ENCODE results near the gene TXNL4B.
"Not testable (repeated sequence)": the region's sequence is repeated elsewhere in the genome, so short reads cannot be mapped to it uniquely, and the experiment has no call there.

The TXNL4B gene

DNA sequence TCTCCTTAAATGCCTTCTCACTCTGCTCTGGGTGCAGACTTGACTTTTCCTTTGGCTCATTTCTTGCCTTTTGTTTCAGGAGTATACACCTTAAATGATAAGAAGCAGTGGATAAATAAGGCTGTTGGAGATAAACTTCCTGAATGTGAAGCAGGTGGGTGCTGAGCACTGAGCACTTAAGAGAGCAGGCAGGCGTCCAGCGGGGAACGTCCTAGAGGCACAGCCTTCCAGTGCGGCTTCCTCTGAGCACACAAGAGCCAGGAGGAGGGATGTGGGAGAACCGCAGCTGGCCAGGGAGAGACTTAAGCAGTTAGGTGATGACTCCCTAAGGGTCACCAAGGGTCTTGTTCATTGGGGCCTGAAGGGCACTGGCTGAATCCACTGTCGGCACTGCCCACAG is 36.1 kb downstream of the TXNL4B start:
- not testable (repeated sequence) for H3K9me3 ChIP-seq (ENCODE audit: control insufficient read depth, low read length); H3K36me3 ChIP-seq (ENCODE audit: control insufficient read depth, insufficient read depth, low read length); H3K27me3 ChIP-seq (replicated peaks; ENCODE audit: control insufficient read depth, insufficient read depth, low read length, poor library complexity, severe bottlenecking); H3K27ac ChIP-seq (ENCODE audit: insufficient read depth, low read length, poor library complexity, severe bottlenecking); H3K4me1 ChIP-seq (ENCODE audit: control insufficient read depth, insufficient read depth, low read length, poor library complexity, severe bottlenecking); H3K4me3 ChIP-seq (ENCODE audit: insufficient read depth, low read depth, low read length, poor library complexity, severe bottlenecking); DNase-seq

DNA sequence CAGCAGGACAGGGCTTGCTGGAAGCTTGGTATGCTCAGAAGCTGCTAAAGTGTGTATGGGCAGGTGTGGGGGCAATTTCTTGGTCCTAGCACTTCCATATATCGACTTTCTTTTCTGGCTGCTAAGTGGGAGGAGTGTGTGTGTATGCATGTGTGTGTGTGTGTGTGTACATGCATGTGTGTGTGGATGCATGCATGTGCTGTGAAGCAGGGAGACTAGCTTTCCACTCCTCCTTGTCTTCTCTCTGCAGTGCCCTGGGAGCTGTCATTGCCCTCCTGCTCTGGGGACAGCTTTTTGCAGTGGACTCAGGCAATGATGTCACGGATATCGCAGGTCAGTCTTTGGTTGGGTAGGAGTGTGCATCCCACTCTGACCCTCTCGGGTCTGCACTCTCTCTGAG is 37.5 kb downstream of the TXNL4B start:
- no peak overlapping the region for H3K4me3 ChIP-seq (ENCODE audit: insufficient read depth, low read depth, low read length, poor library complexity, severe bottlenecking)
- no peaks in the 10 kb centered on the region for H3K27me3 ChIP-seq (replicated peaks; ENCODE audit: control insufficient read depth, insufficient read depth, low read length, poor library complexity, severe bottlenecking)
- no peaks in the 10 kb centered on the region for H3K4me1 ChIP-seq (ENCODE audit: control insufficient read depth, insufficient read depth, low read length, poor library complexity, severe bottlenecking)
- H3K36me3 ChIP-seq (ENCODE audit: control insufficient read depth, insufficient read depth, low read length), result no peaks in the 10 kb centered on the region
- no peaks in the 10 kb centered on the region for H3K9me3 ChIP-seq (ENCODE audit: control insufficient read depth, low read length)
- no peak overlapping the region for H3K27ac ChIP-seq (ENCODE audit: insufficient read depth, low read length, poor library complexity, severe bottlenecking)
- no peak for DNase-seq

DNA sequence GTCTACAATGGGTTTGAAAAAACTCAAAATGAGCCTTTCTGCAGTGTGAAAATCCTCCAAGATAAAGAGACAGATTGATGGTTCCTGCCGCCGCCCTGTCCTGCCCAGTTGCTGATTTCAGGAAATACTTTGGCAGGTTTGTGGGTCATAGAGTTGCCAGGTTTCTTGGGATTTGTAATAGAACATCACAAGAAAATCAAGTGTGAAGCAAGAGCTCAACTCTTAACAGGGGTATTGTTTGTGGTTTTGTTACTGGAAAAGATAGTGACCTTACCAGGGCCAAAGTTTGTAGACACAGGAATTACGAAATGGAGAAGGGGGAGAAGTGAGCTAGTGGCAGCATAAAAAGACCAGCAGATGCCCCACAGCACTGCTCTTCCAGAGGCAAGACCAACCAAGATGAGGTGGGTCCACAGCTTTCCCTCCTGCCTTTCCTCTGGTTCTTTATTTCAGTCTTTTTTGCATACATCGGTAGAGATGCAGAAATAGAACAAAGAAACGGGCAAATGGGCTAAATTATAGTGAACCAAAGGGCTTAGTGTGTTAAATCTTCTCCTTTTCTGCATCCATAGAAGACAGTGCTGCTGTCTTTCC is 39.1 kb downstream of the TXNL4B start, which contains the start of gene HP:
Gene HP (plus strand): TSS at position 252 of the 594 bp plus-strand sequence. CDS start 148 bp downstream, at position 400.
- H3K36me3 ChIP-seq (ENCODE audit: control insufficient read depth, insufficient read depth, low read length); H3K27me3 ChIP-seq (replicated peaks; ENCODE audit: control insufficient read depth, insufficient read depth, low read length, poor library complexity, severe bottlenecking); DNase-seq; H3K9me3 ChIP-seq (ENCODE audit: control insufficient read depth, low read length); H3K4me3 ChIP-seq (ENCODE audit: insufficient read depth, low read depth, low read length, poor library complexity, severe bottlenecking); H3K27ac ChIP-seq (ENCODE audit: insufficient read depth, low read length, poor library complexity, severe bottlenecking); H3K4me1 ChIP-seq (ENCODE audit: control insufficient read depth, insufficient read depth, low read length, poor library complexity, severe bottlenecking): not testable (repeated sequence)

DNA sequence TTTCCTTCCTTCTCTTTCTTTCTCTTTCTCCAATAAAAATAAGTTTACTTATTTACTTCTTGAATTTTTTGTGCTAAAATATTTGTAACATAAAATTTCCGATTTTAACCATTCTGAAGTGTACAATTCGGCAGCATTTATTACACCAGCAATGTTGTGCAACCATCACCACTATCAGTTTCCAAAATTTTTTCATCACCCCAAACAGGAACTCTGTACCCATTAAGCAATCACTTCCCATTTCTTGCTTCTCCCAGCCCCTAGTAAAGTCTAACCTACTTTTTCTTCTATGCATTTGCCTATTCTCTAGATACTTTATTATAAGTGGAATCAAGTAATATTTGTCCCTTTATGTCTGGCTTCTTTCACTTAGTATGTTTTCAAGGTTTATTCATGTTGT is 41.6 kb downstream of the TXNL4B start:
- Histone ChIP-seq H3K4me3 (ENCODE audit: insufficient read depth, low read depth, low read length, poor library complexity, severe bottlenecking) (no peak overlapping the region), H3K27me3 (replicated peaks; ENCODE audit: control insufficient read depth, insufficient read depth, low read length, poor library complexity, severe bottlenecking) (no peaks in the 10 kb centered on the region), H3K27ac (ENCODE audit: insufficient read depth, low read length, poor library complexity, severe bottlenecking) (no peak overlapping the region), H3K9me3 (ENCODE audit: control insufficient read depth, low read length) (no peaks in the 10 kb centered on the region), H3K36me3 (ENCODE audit: control insufficient read depth, insufficient read depth, low read length) (no peaks in the 10 kb centered on the region), H3K4me1 (ENCODE audit: control insufficient read depth, insufficient read depth, low read length, poor library complexity, severe bottlenecking) (no peaks in the 10 kb centered on the region)
- DNase-seq, result no peak

DNA sequence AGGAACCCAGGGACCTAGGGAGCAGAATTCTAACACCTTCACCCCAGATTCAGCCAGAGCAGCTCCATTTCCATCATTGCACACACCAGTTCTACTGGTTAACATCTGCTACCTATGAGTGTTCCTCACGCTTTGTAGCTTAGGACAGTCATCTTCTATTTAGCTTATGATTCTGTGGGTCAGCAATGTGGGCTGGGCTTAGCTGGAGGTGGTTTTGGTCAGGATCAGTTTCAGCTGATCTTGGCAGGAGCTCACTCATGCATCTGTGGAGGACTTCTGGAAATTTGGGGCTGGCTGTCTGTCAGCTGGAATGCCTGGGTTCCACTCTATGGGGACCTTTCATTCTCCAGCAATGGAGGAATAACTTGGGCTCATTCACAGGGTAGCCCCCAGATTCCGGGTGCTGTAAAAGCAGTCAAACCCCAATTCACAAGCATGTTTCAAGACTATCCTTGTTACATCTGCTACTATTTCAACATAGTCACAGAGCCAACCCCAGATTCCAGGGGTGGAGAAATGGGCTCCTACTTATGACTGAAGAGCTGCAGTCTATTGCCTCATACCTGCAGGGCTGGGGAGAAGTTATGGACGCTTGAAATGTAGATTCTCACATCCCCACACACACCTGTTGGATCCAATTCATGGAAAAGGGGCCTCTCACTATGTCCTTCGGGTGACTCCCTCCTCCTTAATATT is 42.5 kb downstream of the TXNL4B start:
- no peak overlapping the region for H3K4me3 ChIP-seq (ENCODE audit: insufficient read depth, low read depth, low read length, poor library complexity, severe bottlenecking)
- no peak overlapping the region for H3K27ac ChIP-seq (ENCODE audit: insufficient read depth, low read length, poor library complexity, severe bottlenecking)
- no peaks in the 10 kb centered on the region for H3K36me3 ChIP-seq (ENCODE audit: control insufficient read depth, insufficient read depth, low read length)
- H3K27me3 ChIP-seq (replicated peaks; ENCODE audit: control insufficient read depth, insufficient read depth, low read length, poor library complexity, severe bottlenecking), result no peaks in the 10 kb centered on the region
- H3K9me3 ChIP-seq (ENCODE audit: control insufficient read depth, low read length), result no peaks in the 10 kb centered on the region
- DNase-seq, result no peak
- no peaks in the 10 kb centered on the region for H3K4me1 ChIP-seq (ENCODE audit: control insufficient read depth, insufficient read depth, low read length, poor library complexity, severe bottlenecking)

DNA sequence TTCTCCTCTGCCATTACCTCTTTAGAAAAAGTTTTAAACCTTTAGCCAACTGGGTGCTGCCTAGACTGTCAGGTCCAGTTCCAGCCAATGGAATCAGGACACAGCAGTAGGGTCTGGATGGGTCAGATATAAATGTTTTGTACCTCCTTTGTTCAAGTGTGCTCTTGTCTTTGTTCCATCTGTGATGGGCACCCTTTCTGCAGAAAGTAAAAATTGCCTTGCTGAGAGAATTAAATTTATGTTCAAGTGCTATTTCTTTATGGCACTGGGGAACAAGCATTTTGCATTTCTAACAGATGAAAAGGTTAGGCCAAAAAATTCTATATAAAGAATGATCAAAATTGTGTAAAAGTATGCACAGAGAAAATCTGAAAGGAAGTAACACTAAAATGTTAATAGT is 44.3 kb downstream of the TXNL4B start:
- Histone ChIP-seq H3K4me1 (ENCODE audit: control insufficient read depth, insufficient read depth, low read length, poor library complexity, severe bottlenecking) (no peaks in the 10 kb centered on the region), H3K4me3 (ENCODE audit: insufficient read depth, low read depth, low read length, poor library complexity, severe bottlenecking) (no peak overlapping the region), H3K27ac (ENCODE audit: insufficient read depth, low read length, poor library complexity, severe bottlenecking) (no peak overlapping the region)

DNA sequence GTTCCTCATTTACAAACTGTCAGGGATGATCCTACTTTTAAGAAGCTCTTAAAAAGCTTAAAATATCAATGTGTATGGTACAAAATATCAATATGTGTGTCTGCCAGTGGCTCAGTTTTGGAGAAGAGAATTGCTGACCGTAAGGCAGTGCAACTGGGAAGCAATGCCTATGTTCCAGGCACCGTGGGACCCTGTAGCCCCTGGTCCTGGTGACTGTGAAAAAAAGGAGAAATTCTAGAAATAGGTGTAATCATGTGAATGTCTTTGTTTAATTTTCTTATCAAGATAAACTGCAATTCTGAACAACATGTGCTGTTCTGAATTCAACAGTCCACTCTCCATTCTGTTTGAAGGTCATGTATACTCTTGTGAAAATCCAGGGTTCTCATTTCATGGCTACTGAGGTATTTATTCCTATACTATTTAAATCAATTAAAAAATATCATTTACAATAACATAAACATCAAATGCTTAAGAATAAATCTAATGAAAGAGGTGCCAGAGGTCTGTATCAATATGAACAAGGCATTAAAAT is 48.5 kb downstream of the TXNL4B start:
- Histone ChIP-seq H3K4me3 (ENCODE audit: insufficient read depth, low read depth, low read length, poor library complexity, severe bottlenecking) (no peak overlapping the region), H3K36me3 (ENCODE audit: control insufficient read depth, insufficient read depth, low read length) (no peaks in the 10 kb centered on the region), H3K27ac (ENCODE audit: insufficient read depth, low read length, poor library complexity, severe bottlenecking) (no peak overlapping the region), H3K4me1 (ENCODE audit: control insufficient read depth, insufficient read depth, low read length, poor library complexity, severe bottlenecking) (no peaks in the 10 kb centered on the region), H3K9me3 (ENCODE audit: control insufficient read depth, low read length) (no peaks in the 10 kb centered on the region), H3K27me3 (replicated peaks; ENCODE audit: control insufficient read depth, insufficient read depth, low read length, poor library complexity, severe bottlenecking) (no peaks in the 10 kb centered on the region)
- DNase-seq, result no peak

More for the DNA sequence above, 44.3 kb downstream of the TXNL4B start:
- no peaks in the 10 kb centered on the region for H3K27me3 ChIP-seq (replicated peaks; ENCODE audit: control insufficient read depth, insufficient read depth, low read length, poor library complexity, severe bottlenecking)
- no peak for DNase-seq
- no peaks in the 10 kb centered on the region for H3K9me3 ChIP-seq (ENCODE audit: control insufficient read depth, low read length)
- H3K36me3 ChIP-seq (ENCODE audit: control insufficient read depth, insufficient read depth, low read length), result no peaks in the 10 kb centered on the region

DNA sequence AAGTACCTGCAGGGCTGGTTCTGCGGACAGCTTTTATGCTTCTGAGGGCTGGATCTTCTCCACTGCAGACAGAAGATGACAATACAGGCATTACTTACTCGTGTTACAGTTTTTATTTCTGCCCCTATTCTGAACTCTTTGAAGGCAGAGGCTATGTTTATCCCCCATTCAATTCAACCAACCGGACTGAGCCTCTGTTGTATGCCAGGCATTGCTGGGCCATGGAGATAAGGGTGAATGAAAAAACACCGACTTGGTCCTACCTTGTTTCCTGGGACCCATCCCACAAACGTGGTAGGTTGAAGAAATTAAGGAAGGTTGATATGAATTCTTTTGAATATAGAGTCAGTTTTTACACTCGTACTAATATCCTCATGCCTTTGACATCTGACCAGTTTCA is 49.1 kb downstream of the TXNL4B start:
- no peak overlapping the region for H3K27ac ChIP-seq (ENCODE audit: insufficient read depth, low read length, poor library complexity, severe bottlenecking)
- no peaks in the 10 kb centered on the region for H3K27me3 ChIP-seq (replicated peaks; ENCODE audit: control insufficient read depth, insufficient read depth, low read length, poor library complexity, severe bottlenecking)
- DNase-seq, result no peak
- H3K4me1 ChIP-seq (ENCODE audit: control insufficient read depth, insufficient read depth, low read length, poor library complexity, severe bottlenecking), result no peaks in the 10 kb centered on the region
- no peaks in the 10 kb centered on the region for H3K9me3 ChIP-seq (ENCODE audit: control insufficient read depth, low read length)
- H3K36me3 ChIP-seq (ENCODE audit: control insufficient read depth, insufficient read depth, low read length), result no peaks in the 10 kb centered on the region
- no peak overlapping the region for H3K4me3 ChIP-seq (ENCODE audit: insufficient read depth, low read depth, low read length, poor library complexity, severe bottlenecking)

DNA sequence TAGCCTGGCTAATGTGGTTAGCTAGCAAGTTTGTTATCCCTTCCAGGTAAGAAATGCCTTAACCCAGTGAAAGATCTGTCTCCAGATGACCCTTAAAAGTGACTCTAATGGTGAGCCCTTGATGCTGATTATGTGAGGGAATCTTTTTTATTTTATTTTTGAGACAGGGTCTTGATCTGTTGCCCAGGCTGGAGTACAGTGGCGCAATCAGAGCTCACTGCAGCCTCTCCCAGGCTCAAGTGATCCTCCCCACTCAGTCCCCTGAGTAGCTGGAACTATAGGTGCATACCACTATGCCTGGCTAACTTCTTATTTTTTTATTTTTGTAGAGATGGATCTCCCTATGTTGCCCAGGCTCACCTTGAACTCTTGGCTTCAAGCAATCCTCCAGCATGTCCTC is 49.9 kb downstream of the TXNL4B start:
- H3K27me3 ChIP-seq (replicated peaks; ENCODE audit: control insufficient read depth, insufficient read depth, low read length, poor library complexity, severe bottlenecking), result no peaks in the 10 kb centered on the region
- no peak for DNase-seq
- H3K4me1 ChIP-seq (ENCODE audit: control insufficient read depth, insufficient read depth, low read length, poor library complexity, severe bottlenecking), result no peaks in the 10 kb centered on the region
- H3K36me3 ChIP-seq (ENCODE audit: control insufficient read depth, insufficient read depth, low read length), result no peaks in the 10 kb centered on the region
- no peak overlapping the region for H3K27ac ChIP-seq (ENCODE audit: insufficient read depth, low read length, poor library complexity, severe bottlenecking)
- H3K4me3 ChIP-seq (ENCODE audit: insufficient read depth, low read depth, low read length, poor library complexity, severe bottlenecking), result no peak overlapping the region
- no peaks in the 10 kb centered on the region for H3K9me3 ChIP-seq (ENCODE audit: control insufficient read depth, low read length)

DNA sequence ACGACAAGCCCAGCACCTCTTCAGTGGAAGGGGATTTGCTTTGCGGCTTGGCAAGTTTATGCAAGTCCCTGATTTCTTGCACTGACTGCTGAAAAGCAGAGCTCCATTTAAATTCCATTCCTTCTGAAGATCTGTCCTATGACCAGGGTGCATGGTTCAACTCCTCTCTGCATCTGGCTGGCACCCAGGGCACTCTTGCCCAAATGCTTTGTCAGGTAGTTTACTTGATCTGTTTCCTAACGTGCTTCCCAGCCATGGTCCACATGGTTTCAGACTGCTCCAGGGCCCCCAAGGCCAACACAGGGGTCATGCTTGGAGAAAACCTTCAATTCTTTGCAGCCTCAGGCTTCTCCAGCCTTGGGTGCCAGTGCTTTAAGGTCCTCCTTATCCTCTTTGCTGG is 50.4 kb downstream of the TXNL4B start:
- Histone ChIP-seq H3K36me3 (ENCODE audit: control insufficient read depth, insufficient read depth, low read length) (no peaks in the 10 kb centered on the region), H3K4me1 (ENCODE audit: control insufficient read depth, insufficient read depth, low read length, poor library complexity, severe bottlenecking) (no peaks in the 10 kb centered on the region), H3K4me3 (ENCODE audit: insufficient read depth, low read depth, low read length, poor library complexity, severe bottlenecking) (no peak overlapping the region), H3K27me3 (replicated peaks; ENCODE audit: control insufficient read depth, insufficient read depth, low read length, poor library complexity, severe bottlenecking) (no peaks in the 10 kb centered on the region), H3K9me3 (ENCODE audit: control insufficient read depth, low read length) (no peaks in the 10 kb centered on the region), H3K27ac (ENCODE audit: insufficient read depth, low read length, poor library complexity, severe bottlenecking) (no peak overlapping the region)
- DNase-seq, result no peak

Data from effector memory CD4-positive, alpha-beta T cell (primary cell).